Measurements from ENCODE around the gene DEFB123.
"Not testable (repeated sequence)": the region's sequence is repeated elsewhere in the genome, so short reads cannot be mapped to it uniquely, and the experiment has no call there.

Gene DEFB123

DNA sequence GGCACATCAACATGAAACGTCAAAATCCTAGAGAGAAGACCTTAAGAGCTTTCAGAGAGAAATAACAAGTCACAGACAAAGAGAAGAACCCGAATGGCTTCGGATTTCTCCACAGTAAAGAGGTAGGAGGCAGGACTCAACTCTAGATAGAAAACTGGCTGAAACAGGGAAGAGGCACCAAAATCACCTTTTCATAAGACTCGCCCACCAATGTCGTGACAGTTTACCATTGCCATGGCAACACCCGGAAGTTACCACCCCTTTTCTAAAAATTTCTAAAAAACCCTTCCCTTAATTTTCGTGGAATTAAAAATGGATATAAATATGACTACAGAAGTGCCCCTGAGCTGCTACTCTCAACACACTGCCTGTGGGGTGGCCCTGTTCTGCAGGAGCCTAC lies 22.1 kb upstream of the DEFB123 start:
- Histone ChIP-seq H2AK5ac (ENCODE audit: low read length) (no peak overlapping the region), H3K14ac (ENCODE audit: low read length) (no peak overlapping the region), H3K79me2 (ENCODE audit: control insufficient read depth, insufficient read depth, low read length, poor library complexity) (no peaks in the 10 kb centered on the region), H3K4ac (ENCODE audit: low read depth, low read length) (no peak overlapping the region), H4K8ac (ENCODE audit: low read depth, low read length) (no peak overlapping the region), H4K12ac (ENCODE audit: low read depth, low read length) (no peak overlapping the region), H2AFZ (ENCODE audit: insufficient read depth, low read length, poor library complexity) (no peak overlapping the region), H3K9me3 (ENCODE audit: insufficient read depth, low read depth, low read length) (peaks cover 8% of the 10 kb centered on the region), H3K23ac (ENCODE audit: low read length) (no peak overlapping the region), H2BK5ac (ENCODE audit: low read depth, low read length, poor library complexity) (no peak overlapping the region), H3K36me3 (ENCODE audit: control insufficient read depth in 1 of 2, insufficient read depth in 2 of 2, low read length in 2 of 2) (no peaks in the 10 kb centered on the region), H3K79me1 (ENCODE audit: low read length) (no peaks in the 10 kb centered on the region), H2BK120ac (ENCODE audit: insufficient read depth, low read length, poor library complexity) (no peak overlapping the region), H3K27ac (ENCODE audit: low read depth, low read length) (no peak overlapping the region), H3K18ac (ENCODE audit: low read length) (no peak overlapping the region), H3K4me2 (ENCODE audit: low read length) (no peak overlapping the region), H2BK12ac (ENCODE audit: low read length) (no peak overlapping the region), H3K4me1 (ENCODE audit: control insufficient read depth in 1 of 2, insufficient read depth in 2 of 2, low read length in 2 of 2) (no peaks in the 10 kb centered on the region), H3K9ac (ENCODE audit: low read length) (no peak overlapping the region), H3K27me3 (ENCODE audit: insufficient read depth, low read length) (no peaks in the 10 kb centered on the region), H3K4me3 (ENCODE audit: low read depth, low read length) (no peak overlapping the region), H4K91ac (ENCODE audit: low read depth, low read length) (no peak overlapping the region)
- no CpG with 5 or more reads among the region's 7 CpGs for WGBS (ENCODE audit: extremely low coverage, insufficient coverage, insufficient read length)
- no peak for DNase-seq

DNA sequence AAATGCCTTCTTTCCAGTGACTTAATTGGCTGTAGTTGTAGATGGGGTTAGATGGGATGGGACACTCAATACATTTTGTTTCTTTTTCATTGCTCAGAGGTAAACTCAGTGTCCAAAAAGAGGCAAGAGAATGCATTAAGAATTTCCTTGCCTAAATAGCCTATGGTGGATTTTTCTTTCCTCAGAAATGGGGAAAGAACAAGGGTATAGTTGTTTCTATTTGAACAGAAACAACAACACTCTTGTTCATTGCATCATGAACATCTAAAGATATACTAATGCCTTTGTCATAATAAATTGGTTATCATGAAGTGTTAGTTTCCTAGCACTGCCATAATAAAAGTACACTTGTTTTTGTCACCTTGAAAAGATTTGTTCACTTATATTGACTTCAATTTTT lies 14.6 kb upstream of the DEFB123 start:
- Histone ChIP-seq H2AK5ac (ENCODE audit: low read length) (no peak overlapping the region), H3K9me3 (ENCODE audit: insufficient read depth, low read depth, low read length) (peaks cover 10% of the 10 kb centered on the region), H4K12ac (ENCODE audit: low read depth, low read length) (no peak overlapping the region), H3K36me3 (ENCODE audit: control insufficient read depth in 1 of 2, insufficient read depth in 2 of 2, low read length in 2 of 2) (no peaks in the 10 kb centered on the region), H3K4me2 (ENCODE audit: low read length) (no peak overlapping the region), H2BK12ac (ENCODE audit: low read length) (no peak overlapping the region), H3K79me2 (ENCODE audit: control insufficient read depth, insufficient read depth, low read length, poor library complexity) (no peaks in the 10 kb centered on the region), H3K27ac (ENCODE audit: low read depth, low read length) (no peak overlapping the region), H2BK5ac (ENCODE audit: low read depth, low read length, poor library complexity) (no peak overlapping the region), H3K4ac (ENCODE audit: low read depth, low read length) (no peak overlapping the region), H2AFZ (ENCODE audit: insufficient read depth, low read length, poor library complexity) (no peak overlapping the region), H4K8ac (ENCODE audit: low read depth, low read length) (no peak overlapping the region), H2BK120ac (ENCODE audit: insufficient read depth, low read length, poor library complexity) (no peak overlapping the region), H3K18ac (ENCODE audit: low read length) (no peak overlapping the region), H3K4me3 (ENCODE audit: low read depth, low read length) (no peak overlapping the region), H3K23ac (ENCODE audit: low read length) (no peak overlapping the region), H3K14ac (ENCODE audit: low read length) (no peak overlapping the region), H3K27me3 (ENCODE audit: insufficient read depth, low read length) (no peaks in the 10 kb centered on the region), H3K4me1 (ENCODE audit: control insufficient read depth in 1 of 2, insufficient read depth in 2 of 2, low read length in 2 of 2) (no peaks in the 10 kb centered on the region), H3K9ac (ENCODE audit: low read length) (no peak overlapping the region), H3K79me1 (ENCODE audit: low read length) (no peaks in the 10 kb centered on the region), H4K91ac (ENCODE audit: low read depth, low read length) (no peak overlapping the region)
- no peak for DNase-seq

DNA sequence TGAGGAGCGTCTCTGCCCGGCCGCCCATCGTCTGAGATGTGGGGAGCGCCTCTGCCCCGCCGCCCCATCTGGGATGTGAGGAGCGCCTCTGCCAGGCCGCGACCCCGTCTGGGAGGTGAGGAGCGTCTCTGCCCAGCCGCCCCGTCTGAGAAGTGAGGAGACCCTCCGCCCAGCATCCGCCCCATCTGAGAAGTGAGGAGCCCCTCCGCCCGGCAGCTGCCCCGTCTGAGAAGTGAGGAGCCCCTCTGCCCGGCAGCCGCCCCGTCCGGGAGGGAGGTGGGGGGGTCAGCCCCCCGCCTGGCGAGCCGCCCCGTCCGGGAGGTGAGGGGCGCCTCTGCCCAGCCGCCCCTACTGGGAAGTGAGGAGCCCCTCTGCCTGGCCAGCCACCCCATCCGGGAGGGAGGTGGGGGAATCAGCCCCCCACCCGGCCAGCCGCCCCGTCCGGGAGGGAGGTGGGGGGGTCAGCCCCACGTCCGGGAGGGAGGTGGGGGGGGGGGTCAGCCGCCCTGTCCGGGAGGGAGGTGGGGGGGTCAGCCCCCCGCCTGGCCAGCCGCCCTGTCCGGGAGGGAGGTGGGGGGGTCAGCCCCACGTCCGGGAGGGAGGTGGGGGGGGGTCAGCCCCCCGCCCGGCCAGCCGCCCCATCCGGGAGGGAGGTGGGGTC lies 13.4 kb upstream of the DEFB123 start:
- H2BK120ac ChIP-seq (ENCODE audit: insufficient read depth, low read length, poor library complexity); H3K27ac ChIP-seq (ENCODE audit: low read depth, low read length); H2BK5ac ChIP-seq (ENCODE audit: low read depth, low read length, poor library complexity); H3K14ac ChIP-seq (ENCODE audit: low read length); H3K36me3 ChIP-seq (ENCODE audit: control insufficient read depth in 1 of 2, insufficient read depth in 2 of 2, low read length in 2 of 2); H3K4me2 ChIP-seq (ENCODE audit: low read length); H3K27me3 ChIP-seq (ENCODE audit: insufficient read depth, low read length); H4K91ac ChIP-seq (ENCODE audit: low read depth, low read length); H2BK12ac ChIP-seq (ENCODE audit: low read length); H3K79me1 ChIP-seq (ENCODE audit: low read length); H3K4me3 ChIP-seq (ENCODE audit: low read depth, low read length); H3K23ac ChIP-seq (ENCODE audit: low read length); H3K18ac ChIP-seq (ENCODE audit: low read length); H4K12ac ChIP-seq (ENCODE audit: low read depth, low read length); DNase-seq; H3K9ac ChIP-seq (ENCODE audit: low read length); H3K4me1 ChIP-seq (ENCODE audit: control insufficient read depth in 1 of 2, insufficient read depth in 2 of 2, low read length in 2 of 2); H3K4ac ChIP-seq (ENCODE audit: low read depth, low read length); H4K8ac ChIP-seq (ENCODE audit: low read depth, low read length); H2AK5ac ChIP-seq (ENCODE audit: low read length); H2AFZ ChIP-seq (ENCODE audit: insufficient read depth, low read length, poor library complexity); H3K79me2 ChIP-seq (ENCODE audit: control insufficient read depth, insufficient read depth, low read length, poor library complexity): not testable (repeated sequence)
- no CpG with 5 or more reads among the region's 48 CpGs for WGBS (ENCODE audit: extremely low coverage, insufficient coverage, insufficient read length)
- peaks cover 10% of the 10 kb centered on the region for H3K9me3 ChIP-seq (ENCODE audit: insufficient read depth, low read depth, low read length)

DNA sequence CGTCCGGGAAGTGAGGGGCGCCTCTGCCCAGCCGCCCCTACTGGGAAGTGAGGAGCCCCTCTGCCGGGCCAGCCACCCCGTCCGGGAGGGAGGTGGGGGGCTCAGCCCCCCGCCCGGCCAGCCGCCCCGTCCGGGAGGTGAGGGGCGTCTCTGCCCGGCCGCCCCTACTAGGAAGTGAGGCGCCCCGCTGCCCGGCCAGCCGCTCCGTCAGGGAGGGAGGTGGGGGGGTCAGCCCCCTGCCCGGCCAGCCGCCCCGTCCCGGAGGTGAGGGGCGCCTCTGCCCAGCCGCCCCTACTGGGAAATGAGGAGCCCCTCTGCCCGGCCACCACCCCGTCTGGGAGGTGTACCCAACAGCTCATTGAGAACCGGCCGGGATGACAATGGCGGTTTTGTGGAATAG lies 12.9 kb upstream of the DEFB123 start:
- H3K4ac ChIP-seq (ENCODE audit: low read depth, low read length); H2BK120ac ChIP-seq (ENCODE audit: insufficient read depth, low read length, poor library complexity); H3K27me3 ChIP-seq (ENCODE audit: insufficient read depth, low read length); H2BK12ac ChIP-seq (ENCODE audit: low read length); H3K4me3 ChIP-seq (ENCODE audit: low read depth, low read length); H3K18ac ChIP-seq (ENCODE audit: low read length); DNase-seq; H2AK5ac ChIP-seq (ENCODE audit: low read length); H3K4me2 ChIP-seq (ENCODE audit: low read length); H3K27ac ChIP-seq (ENCODE audit: low read depth, low read length); H3K36me3 ChIP-seq (ENCODE audit: control insufficient read depth in 1 of 2, insufficient read depth in 2 of 2, low read length in 2 of 2); H3K79me1 ChIP-seq (ENCODE audit: low read length); H3K14ac ChIP-seq (ENCODE audit: low read length); H3K79me2 ChIP-seq (ENCODE audit: control insufficient read depth, insufficient read depth, low read length, poor library complexity); H2AFZ ChIP-seq (ENCODE audit: insufficient read depth, low read length, poor library complexity); H3K4me1 ChIP-seq (ENCODE audit: control insufficient read depth in 1 of 2, insufficient read depth in 2 of 2, low read length in 2 of 2); H3K9ac ChIP-seq (ENCODE audit: low read length); H4K91ac ChIP-seq (ENCODE audit: low read depth, low read length); H3K23ac ChIP-seq (ENCODE audit: low read length); H4K12ac ChIP-seq (ENCODE audit: low read depth, low read length); H4K8ac ChIP-seq (ENCODE audit: low read depth, low read length); H2BK5ac ChIP-seq (ENCODE audit: low read depth, low read length, poor library complexity): not testable (repeated sequence)
- H3K9me3 ChIP-seq (ENCODE audit: insufficient read depth, low read depth, low read length): peaks cover 10% of the 10 kb centered on the region
- WGBS (ENCODE audit: extremely low coverage, insufficient coverage, insufficient read length): no CpG with 5 or more reads among the region's 31 CpGs
